Measurements from ENCODE around the gene RBM39. TPM values are rescaled to one million over a fixed set of nuclear protein-coding genes. Genes with fewer than 3 reads are reported as not detected.

RBM39 gene
- total and polyA plus RNA-seq, 2 of the 13 experiments (the other 11 are each of a cell fraction or from before 2014, with no cell fraction given) = 788 to 920 TPM

- peak; percentile 71; the same call in 1 of the 2 replicates for TF ChIP-seq FOXP1 (IDR thresholded peaks at IDR 0.05)
- TF ChIP-seq FOXP1 (CRISPR knock-in tag; IDR thresholded peaks at IDR 0.05) = peak; percentile 78
- TF ChIP-seq CEBPZ (IDR thresholded peaks at IDR 0.05; ENCODE audit: low read length) = no peak
- peak; percentile 98 for TF ChIP-seq REPIN1 (CRISPR knock-in tag; IDR thresholded peaks at IDR 0.05; ENCODE audit: borderline replicate concordance, low read depth)
- TF ChIP-seq ZNF567 (CRISPR knock-in tag; IDR thresholded peaks at IDR 0.05; ENCODE audit: borderline replicate concordance) = peak; percentile 99
- TF ChIP-seq ZNF652 (CRISPR knock-in tag; IDR thresholded peaks at IDR 0.05; ENCODE audit: borderline replicate concordance, low read depth) = peak; percentile 52; the same call in 1 of the 2 replicates
- peak; percentile 94; the same call in 1 of the 2 replicates for TF ChIP-seq PAWR (CRISPR knock-in tag; IDR thresholded peaks at IDR 0.05; ENCODE audit: borderline replicate concordance)
- TF ChIP-seq BHLHE40 (IDR thresholded peaks at IDR 0.05; ENCODE audit: low read length) = peak; percentile 49
- peak; percentile 74; the same call in 1 of the 2 replicates for TF ChIP-seq ZKSCAN5 (CRISPR knock-in tag; IDR thresholded peaks at IDR 0.05)
- TF ChIP-seq ZFAT (CRISPR knock-in tag; conservative IDR thresholded peaks at IDR 0.05) = peak; percentile 72
- TF ChIP-seq ZNF30 (CRISPR knock-in tag; IDR thresholded peaks at IDR 0.05) = peak; percentile 96
- peak; percentile 87; the same call in 1 of the 2 replicates for TF ChIP-seq TBX3 (IDR thresholded peaks at IDR 0.05; ENCODE audit: borderline replicate concordance)
- TF ChIP-seq ZNF609 (CRISPR knock-in tag; IDR thresholded peaks at IDR 0.05; ENCODE audit: borderline replicate concordance) = peak; percentile 62
- peak; percentile 94; the same call in 1 of the 2 replicates for TF ChIP-seq ZSCAN20 (CRISPR knock-in tag; IDR thresholded peaks at IDR 0.05; ENCODE audit: borderline replicate concordance)
- peak; percentile 83 to 87 for TF ChIP-seq EP300 (IDR thresholded peaks at IDR 0.05; ENCODE audit: low read depth in 2 of 2, low read length in 2 of 2)
- peak; percentile 86 for TF ChIP-seq EP300 (CRISPR knock-in tag; IDR thresholded peaks at IDR 0.05; ENCODE audit: borderline replicate concordance)
- TF ChIP-seq SOX6 (IDR thresholded peaks at IDR 0.05) = no peak
- TF ChIP-seq SOX6 (CRISPR knock-in tag; IDR thresholded peaks at IDR 0.05) = peak; percentile 91
- peak; percentile 100 for TF ChIP-seq DMAP1 (CRISPR knock-in tag; IDR thresholded peaks at IDR 0.05)
- peak; percentile 71 for TF ChIP-seq HHEX (CRISPR knock-in tag; IDR thresholded peaks at IDR 0.05)
- TF ChIP-seq NAIF1 (CRISPR knock-in tag; IDR thresholded peaks at IDR 0.05; ENCODE audit: borderline replicate concordance) = peak; percentile 94
Observed at GRCh38 chr20:35741892-35742740, at the start of gene RBM39 (continued).
